ENCODE data around the gene ITGA1.
A peak's percentile ranks its signal among the peaks of the same experiment; 100 is the strongest.
"Not testable (repeated sequence)": the region's sequence is repeated elsewhere in the genome, so short reads cannot be mapped to it uniquely, and the experiment has no call there.

The ITGA1 gene

DNA sequence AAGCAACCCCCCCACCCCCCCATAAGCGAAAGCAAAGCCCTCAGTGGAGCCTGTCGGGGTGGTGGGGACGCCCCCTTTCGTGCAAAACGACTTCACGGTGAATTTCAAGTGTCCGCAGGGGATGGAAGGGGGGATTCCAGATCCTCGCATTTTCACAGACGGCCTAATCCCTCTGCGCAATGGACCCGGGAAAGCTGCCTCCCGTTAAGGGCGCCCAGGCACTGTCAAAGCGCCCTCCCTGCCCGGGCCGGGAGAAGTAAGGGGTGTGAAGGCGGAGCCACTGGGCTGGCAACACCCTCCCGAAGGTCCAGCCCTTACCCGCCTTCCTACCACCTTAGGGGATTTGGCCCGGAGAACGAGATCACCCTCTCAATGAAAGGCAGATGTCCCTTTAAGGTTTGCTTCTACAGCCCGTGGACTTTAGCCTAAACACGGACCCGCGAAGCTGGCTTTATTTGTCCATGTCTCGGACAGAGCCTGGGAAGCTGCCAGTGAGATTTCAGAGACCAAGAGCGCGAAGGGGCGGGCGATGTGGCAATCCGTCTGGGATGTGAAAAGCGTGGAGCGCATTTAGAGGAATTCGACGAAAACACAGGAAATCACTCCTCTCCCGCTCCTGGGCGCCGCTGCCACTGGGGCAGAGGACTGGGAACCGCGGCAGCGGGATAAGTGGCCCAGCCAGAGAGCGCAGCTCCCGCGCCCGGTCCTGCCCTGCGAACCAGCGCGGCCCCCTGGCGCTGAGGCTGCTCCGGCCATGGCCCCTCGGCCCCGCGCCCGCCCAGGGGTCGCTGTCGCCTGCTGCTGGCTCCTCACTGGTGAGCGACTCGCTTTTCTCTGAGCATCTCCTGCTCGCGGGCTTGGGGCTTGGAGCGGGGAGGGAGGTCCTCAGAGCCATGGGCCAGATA, at the start of gene ITGA1, which contains the start of gene PELO:
Gene ITGA1, plus strand, starts transcription at position 317 of the 905 bp plus-strand sequence. Its CDS starts 438 bp downstream, at position 755.
Gene PELO, plus strand, starts transcription at position 317 of the 905 bp plus-strand sequence. CDS start 12,479 bp downstream, outside the sequence.
- peak; percentile 90 for DNase-seq

DNA sequence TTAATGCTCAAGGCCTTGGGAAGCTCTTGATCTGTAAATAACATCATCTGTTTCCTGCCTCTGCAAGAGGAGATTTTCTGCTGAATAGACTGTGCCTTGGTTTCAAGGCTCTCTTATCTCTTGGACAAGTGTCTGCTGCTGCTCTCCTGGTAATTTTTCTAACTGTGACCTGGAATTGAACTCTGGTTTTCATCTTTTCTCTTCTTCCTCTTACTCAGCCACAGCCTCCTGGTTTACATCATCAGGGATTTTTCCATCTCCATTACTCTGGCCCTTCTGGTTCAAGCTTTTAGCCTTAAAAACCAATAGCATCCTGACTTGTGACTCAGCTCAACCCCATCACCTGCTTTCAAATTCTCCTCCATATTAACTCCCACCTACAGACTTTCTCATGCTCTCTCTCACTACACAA, 49.6 kb upstream of the ITGA1 start:
- no peak for DNase-seq

DNA sequence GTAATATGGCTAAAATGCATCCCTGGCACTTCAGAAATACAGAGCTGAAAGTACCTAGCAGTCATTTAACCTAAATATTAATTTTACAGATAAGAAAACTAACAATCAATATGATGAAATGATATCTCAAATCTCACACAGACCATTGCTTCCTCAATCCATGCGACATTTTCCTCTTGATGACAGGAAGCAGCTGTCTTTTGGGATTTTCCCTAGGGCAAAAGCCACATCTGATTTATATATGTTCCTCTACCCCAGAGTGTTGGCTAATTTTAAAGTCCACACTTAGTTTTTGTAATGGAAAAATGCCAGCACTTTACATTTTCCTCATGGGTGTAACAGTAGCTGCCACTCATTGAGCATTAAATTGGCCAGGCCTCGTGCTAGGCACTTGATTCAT, 47.7 kb upstream of the ITGA1 start:
- no peak for DNase-seq

DNA sequence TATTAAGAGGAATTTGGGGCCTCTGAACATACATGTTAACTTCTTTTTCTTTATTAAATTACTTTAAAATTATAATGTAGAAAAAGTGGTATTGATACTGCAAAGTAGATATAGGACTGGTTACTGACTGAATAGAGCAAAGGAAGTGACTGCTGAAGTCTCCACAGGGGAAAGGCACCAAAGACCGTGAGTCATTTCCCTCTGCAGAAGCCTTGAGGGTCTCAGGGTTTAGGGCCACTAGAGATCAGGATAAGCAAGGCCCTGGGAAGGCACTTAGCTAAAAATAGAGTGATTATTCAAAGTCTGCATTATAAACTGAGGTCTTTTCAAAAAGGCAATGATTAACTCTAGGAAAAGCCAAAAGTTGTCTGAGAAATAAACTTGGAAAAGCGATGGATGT, 44.7 kb upstream of the ITGA1 start:
- no peak for DNase-seq

GRCh38 chr5:52743529-52743928, 44.2 kb upstream of the ITGA1 start:
- DNase-seq: no peak

- DNase-seq: no peak
Measured at GRCh38 chr5:52743970-52744369, 43.7 kb upstream of the ITGA1 start.

- DNase-seq: not testable (repeated sequence)
Measured at GRCh38 chr5:52744867-52745458, 42.8 kb upstream of the ITGA1 start.

GRCh38 chr5:52746539-52746938, 41.2 kb upstream of the ITGA1 start:
- DNase-seq: no peak

DNA sequence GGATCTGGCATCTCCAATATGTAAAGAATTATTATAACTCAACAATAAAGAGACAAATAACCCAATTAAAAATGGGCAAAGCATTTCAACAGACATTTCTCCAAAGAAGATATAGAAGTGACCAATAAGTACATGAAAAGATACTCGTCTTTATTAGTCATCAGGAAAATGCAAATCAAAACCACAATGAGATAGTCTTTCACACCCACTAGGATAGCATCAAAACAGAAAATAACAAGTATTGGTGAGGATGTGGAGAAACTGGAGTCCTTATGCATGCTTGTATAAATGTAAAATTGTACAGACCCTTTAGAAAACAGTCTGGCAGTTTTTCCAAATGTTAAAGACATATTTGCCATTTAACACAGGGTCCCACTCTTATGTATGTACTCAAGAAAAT, 39.1 kb upstream of the ITGA1 start:
- DNase-seq: no peak

DNA sequence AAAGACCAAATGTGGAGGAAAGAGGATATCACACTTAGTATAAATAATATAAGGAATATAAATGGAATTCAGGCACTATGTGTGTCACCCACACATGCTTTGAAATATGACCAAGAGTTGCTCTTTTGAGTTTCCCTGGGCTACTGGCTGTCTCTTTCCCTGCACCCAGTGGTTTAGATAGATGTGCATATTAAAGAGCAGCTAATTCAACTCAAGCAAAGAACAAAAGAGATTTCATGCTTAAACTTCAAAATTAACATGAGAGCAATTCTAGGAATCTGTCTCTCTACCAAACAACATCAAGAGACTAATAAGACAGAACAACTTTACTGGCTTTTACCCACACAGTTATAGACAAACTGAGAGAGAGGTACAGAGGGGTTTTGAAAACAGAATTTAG, 38.0 kb upstream of the ITGA1 start:
- DNase-seq: no peak

DNA sequence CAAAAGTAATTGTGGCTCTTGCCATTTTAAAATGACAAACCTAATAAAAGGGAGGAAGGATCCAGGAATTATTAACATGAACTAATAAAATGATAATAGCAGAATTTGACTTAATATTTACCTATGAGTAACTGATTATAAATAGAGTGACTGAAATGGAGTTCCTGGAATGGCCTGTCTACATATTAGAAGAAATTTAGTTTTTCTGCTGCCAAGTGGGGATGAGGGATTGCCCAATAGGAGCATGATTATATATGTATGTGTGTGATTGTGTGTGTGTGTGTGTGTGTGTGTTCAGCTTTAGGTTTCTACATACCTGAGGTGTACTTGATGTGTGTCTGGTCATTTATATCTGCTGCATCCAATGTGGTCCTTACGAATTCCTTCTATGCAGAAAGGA, 36.6 kb upstream of the ITGA1 start:
- no peak for DNase-seq

DNA sequence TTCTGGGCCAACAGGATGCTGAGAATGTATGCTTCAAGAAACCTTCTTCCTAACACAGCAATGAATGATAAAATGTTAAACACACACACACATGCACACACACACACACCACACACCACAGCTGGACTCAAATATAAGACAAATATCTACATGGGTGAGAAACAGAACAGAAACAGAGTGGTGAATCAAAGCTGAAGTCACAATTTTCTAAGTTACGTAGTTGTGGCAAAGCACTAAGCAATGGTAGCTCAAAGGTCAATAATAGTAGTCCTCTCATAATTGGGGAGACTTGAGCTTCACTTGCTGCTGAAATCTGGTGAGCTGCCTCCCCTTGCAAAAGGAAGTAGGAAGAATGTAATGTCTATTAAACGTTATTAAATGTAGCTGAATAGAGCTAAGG, 33.7 kb upstream of the ITGA1 start:
- no peak for DNase-seq

GRCh38 chr5:52757527-52757926, 30.2 kb upstream of the ITGA1 start:
- no peak for DNase-seq

DNA sequence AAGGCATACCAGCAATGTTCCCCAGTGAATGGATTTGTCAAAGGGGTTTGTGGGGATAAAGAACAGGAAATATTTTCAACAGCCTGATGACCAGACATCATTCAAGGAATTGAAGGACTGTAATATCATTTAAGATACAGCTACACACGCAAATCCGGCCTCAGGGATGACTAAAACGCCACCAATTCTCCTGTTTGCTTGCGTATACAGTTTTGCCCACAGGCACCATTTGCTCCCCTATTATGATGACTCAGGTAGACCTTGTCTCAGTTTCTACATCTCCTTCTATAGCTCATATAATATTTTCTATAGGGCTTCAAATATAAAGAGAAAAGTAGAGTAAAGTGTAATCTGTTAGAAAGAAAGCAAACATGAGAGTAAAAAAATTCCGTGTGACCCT, 29.7 kb upstream of the ITGA1 start:
- DNase-seq: no peak

GRCh38 chr5:52759331-52759730, 28.4 kb upstream of the ITGA1 start:
- DNase-seq: no peak

GRCh38 chr5:52760695-52761366, 26.9 kb upstream of the ITGA1 start:
- DNase-seq: no peak

GRCh38 chr5:52767217-52767743, 20.4 kb upstream of the ITGA1 start:
- no peak for DNase-seq

DNA sequence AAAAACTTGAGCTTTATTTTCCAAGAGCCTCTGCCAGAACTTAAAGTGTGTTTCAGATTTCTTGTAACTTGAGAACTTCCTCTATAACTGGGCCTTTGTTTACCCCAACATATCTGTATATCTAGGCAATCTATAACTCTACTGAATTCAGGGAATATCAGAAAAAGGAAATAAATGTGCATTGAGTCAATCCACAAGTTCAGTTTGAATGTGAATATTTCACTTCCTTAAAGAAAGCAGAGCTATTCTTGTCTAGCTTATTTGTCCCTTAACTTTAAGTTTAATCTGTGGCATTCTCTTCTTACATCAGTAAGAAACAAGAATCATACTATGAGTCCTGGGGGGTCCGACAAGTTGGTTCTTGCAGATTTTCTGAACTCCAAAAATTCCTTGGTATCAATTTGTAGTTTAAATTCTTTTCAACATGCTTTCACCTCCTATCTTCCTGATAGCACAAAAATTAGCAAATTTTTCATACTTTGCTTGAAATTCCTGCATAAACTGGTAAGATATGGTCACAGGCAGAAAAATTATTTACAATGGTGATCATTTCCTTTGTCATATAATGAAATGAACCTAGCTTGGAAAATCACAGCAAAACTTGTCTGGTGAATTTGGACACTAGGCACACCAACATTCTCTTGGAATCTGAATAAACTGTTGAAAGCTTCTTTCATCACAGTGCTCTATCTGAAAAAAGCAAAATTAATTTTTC, 19.8 kb upstream of the ITGA1 start:
- DNase-seq: no peak

- no peak for DNase-seq
Measured at GRCh38 chr5:52769061-52769460, 18.7 kb upstream of the ITGA1 start.

GRCh38 chr5:52770287-52770939, 17.3 kb upstream of the ITGA1 start:
- DNase-seq: no peak

DNA sequence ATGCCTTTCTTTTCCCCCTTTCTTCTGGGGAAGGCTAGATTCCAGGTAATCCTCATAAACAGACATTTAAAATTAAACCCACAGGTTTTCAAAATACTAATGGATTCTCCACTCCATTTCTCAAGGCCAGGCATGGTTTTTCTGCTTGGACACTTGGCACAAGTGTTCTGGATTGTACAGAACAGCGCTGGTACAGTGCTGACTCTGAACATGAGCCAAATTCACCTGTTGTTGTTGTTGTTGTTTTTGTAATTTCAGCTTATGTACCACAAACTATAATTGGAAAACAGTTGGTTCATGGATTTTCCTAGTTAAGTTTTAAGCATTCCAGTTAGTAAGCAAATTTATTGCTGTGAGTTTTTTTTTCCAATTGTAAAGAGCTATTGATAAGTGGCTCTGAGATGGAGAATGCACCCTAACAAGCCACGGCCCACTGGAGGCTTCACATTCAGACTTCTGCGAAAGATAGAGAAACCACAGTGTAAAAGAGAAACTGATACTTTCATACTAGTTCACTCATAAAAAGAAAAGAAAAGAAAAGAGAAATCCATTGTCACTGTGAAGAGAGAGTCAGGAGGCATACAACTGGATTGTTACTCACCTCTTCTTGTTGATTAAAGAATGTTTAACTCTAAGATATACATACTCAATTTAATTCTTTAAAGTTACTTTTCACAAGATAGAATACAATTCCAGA, 16.2 kb upstream of the ITGA1 start:
- no peak for DNase-seq

DNA sequence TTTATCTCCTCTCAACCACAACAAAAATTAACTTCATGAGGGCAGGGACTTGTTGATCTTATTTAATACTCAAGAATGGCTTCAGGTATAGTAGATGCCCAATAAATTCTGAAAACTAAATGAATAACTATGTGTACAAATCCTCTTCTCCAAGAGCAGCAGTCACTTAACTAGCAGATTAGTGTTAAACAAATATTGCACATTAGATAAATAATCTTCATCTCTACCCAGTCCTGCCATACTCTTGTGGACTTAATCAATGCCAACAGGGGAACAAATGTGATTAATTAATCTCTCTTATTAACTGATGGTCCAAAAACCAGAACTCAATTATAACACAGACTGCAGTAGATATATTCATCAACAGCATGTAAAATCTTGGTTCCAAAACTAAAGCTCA, 15.0 kb upstream of the ITGA1 start:
- DNase-seq: no peak

Measured in retina (tissue), 1 donor.